GM18951 (cell line): ENCODE data around the gene KRTAP10-5.
"Not testable (repeated sequence)": the region's sequence is repeated elsewhere in the genome, so short reads cannot be mapped to it uniquely, and the experiment has no call there.

Experiments
- POLR2A ChIP-seq: IDR thresholded peaks from 4 replicates; pipeline ENCODE4 v1.6.1; 2011; ENCODE audit warnings: mild to moderate bottlenecking; ENCODE audit not compliant: insufficient read length, insufficient read depth; ENCODE audit errors: extremely low read depth
- in situ Hi-C: fragments of 300-500 bp; cut with MboI; formaldehyde crosslinking; loops from one replicate; pipeline ENCODE4 v1.12.0; 2022; ENCODE audit warnings: low sequenced_read_pairs, mixed read lengths, inconsistent platforms; ENCODE audit not compliant: unreplicated experiment

The KRTAP10-5 gene, protein sequence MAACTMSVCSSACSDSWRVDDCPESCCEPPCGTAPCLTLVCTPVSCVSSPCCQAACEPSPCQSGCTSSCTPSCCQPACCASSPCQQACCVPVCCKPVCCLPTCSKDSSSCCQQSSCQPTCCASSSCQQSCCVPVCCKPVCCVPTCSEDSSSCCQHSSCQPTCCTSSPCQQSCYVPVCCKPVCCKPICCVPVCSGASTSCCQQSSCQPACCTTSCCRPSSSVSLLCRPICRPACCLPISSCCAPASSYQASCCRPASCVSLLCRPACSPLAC

DNA sequence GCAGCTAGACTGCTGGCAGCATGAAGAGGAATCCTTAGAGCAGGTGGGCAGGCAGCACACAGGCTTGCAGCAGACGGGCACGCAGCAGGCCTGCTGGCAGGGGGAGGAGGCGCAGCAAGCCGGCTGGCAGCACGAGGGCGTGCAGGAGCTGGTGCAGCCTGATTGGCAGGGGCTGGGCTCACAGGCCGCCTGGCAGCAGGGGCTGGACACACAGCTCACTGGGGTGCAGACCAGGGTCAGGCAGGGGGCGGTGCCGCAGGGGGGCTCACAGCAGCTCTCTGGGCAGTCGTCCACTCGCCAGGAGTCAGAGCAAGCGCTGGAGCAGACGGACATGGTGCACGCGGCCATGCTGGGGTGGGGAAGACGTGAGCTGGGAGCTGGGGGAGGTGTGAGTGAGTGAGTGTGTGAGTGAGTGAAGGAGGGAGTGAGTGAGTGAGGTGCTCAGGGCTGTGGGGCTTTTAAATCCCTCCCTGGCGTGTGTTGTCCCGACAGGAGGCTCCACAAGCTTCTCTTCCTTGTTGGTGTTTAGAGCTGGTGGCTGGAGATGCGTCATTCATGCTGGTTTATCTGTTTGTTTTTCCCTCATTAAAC lies at the start of gene KRTAP10-5:
KRTAP10-5 (minus strand) TSS at position 374 of the 591 bp plus-strand sequence; CDS start at position 348, 26 bp downstream.
- in situ Hi-C loops, result not testable (repeated sequence)

DNA sequence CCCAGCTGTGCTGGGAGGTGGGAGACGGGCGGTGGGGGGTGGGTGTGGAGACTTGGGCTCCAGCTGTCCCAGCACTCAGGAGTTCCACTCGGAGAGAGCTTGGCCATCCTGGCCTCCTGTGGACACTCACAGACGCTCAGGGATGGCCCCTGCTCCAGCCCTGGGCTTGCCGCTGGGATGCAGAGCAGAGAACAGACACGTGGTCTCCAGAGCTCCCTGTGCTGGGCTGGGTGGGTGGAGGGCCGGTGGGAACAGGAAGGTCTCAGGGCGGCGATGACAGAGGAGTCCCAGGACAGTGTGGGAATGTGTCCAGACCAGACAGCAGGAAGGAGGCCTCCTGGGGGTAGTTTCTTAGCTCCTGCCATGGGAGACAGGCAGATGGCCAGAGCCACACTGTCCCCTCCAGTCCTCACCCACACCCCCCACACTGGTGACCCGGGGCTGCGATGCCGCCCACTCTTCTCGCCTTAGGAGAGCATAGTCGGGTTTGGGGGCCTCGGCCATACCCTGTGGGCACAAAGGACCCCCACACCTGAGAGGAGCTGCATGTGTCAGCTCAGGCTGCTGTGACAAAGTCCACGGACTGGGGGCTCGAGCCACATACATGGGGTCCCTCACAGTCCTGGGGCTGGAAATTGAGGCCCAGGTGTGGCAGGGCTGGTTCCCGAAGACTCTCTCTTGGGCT lies 48.4 kb upstream of the KRTAP10-5 start:
- in situ Hi-C loops, result no loop called here

DNA sequence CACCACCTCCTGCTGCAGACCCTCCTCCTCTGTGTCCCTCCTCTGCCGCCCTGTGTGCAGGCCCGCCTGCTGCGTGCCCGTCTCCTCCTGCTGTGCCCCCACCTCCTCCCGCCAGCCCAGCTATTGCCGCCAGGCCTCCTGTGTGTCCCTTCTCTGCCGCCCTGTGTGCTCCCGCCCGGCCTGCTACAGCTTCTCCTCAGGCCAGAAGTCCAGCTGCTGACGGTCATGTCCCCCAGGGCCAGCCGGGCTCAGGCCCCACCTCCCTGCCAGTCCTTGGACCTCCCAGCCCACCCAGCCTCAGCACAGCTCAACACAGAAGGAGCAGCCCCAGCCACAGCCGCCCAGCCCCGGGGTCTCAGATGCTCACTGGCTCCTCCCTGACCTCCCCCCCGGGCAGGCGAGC lies 47.4 kb upstream of the KRTAP10-5 start:
- in situ Hi-C loops, result not testable (repeated sequence)

More for the DNA sequence above, 48.4 kb upstream of the KRTAP10-5 start:
- TF ChIP-seq POLR2A, result no peak

DNA sequence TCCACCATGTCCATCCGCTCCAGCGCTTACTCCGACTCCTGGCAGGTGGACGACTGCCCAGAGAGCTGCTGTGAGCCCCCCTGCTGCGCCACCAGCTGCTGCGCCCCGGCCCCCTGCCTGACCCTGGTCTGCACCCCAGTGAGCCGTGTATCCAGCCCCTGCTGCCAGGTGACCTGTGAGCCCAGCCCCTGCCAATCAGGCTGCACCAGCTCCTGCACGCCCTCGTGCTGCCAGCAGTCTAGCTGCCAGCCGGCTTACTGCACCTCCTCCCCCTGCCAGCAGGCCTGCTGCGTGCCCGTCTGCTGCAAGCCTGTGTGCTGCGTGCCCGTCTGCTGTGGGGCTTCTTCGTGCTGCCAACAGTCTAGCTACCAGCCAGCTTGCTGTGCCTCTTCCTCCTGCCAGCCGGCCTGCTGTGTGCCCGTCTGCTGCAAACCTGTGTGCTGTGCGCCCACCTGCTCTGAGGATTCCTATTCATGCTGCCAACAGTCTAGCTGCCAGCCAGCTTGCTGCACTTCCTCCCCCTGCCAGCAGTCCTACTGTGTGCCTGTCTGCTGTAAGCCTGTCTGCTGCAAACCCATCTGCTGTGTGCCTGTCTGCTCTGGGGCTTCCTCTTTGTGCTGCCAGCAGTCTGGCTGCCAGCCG lies 46.9 kb upstream of the KRTAP10-5 start:
- in situ Hi-C loops, result not testable (repeated sequence)

DNA sequence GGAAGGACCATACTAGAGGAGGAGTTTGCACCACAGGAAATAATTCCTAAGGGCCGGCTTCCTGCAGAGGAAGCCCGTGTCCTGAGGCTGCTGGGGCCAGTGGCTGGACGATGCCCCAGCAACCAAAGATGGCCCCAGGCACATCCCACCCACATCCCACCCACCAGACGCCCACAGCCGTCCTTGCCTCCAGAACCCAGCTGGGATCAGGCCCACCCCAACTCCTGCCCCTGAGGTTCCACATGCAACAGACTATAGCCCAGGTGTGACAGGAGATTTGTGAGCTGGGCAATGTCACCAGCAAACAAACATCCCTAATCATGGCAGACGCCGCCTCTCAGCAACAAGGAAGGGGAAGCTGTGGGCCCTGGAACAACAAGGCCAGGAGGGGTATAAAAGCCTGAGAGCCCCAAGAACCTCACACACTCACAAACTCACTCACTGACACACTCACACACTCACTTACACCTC lies 46.3 kb upstream of the KRTAP10-5 start, which contains the start of gene KRTAP10-9:
KRTAP10-9 (plus strand) TSS at position 421 of the 471 bp plus-strand sequence. CDS start 79 bp downstream, outside the sequence.
- in situ Hi-C loops, result no loop called here
- TF ChIP-seq POLR2A, result no peak

DNA sequence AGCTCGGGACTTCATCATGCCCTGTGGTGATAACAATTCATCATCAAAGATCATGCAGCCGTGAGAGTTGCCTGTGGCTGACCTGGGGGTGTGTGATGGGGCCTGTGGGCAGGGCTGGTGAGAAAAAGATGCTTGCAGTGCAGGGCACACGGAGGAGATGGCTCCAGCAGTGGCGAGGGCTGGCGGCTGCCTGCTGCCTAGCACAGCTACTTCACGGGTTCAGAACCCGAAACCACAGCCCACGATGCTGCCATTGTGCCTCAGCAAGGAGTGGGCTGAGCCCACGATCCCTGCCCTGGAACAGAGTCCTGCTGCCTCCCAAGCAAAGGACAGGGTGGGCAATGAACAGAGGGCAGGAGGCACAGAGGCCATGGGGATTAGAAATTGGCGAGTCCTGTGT lies 45.9 kb upstream of the KRTAP10-5 start:
- in situ Hi-C loops, result no loop called here
- TF ChIP-seq POLR2A, result no peak

DNA sequence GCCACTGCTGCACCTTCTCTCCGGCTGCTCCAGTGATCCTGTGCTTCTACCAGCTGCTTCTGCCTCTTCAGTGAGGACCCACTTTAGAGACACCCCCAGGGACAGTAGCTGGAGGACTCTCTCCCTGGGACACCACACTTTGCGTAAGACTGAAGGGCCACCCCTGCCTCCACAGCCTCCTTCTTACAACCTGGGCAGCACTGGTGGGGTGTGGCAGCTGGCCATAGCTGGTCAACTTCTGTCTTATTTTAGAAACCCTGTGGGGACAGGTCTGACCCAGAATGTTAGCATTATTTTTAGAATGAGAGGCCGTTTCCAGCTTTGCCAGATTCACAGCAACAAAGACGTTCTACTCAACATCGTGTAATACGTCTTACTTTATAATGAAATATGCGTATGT lies 45.4 kb upstream of the KRTAP10-5 start:
- in situ Hi-C loops, result no loop called here
- no peak for TF ChIP-seq POLR2A

DNA sequence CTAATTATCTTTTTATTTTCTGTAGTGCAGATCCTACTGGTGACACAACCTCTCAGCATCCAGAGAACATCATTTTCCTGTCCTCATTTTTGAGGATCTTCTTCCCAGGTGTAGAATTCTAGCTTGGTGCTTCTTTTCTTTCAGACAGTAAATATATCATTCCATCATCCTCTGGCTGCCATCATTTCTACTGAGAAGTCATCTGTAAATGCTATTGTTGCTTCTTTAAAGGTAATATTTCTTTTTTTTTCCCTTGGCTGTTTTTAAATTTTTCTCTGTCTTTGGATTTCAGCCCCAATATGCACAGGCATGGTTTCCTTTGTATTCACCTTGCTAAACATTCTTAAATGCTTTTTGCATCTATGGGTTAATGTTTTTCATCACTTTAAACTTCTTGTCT lies 43.2 kb upstream of the KRTAP10-5 start:
- in situ Hi-C loops, result no loop called here
- no peak for TF ChIP-seq POLR2A

DNA sequence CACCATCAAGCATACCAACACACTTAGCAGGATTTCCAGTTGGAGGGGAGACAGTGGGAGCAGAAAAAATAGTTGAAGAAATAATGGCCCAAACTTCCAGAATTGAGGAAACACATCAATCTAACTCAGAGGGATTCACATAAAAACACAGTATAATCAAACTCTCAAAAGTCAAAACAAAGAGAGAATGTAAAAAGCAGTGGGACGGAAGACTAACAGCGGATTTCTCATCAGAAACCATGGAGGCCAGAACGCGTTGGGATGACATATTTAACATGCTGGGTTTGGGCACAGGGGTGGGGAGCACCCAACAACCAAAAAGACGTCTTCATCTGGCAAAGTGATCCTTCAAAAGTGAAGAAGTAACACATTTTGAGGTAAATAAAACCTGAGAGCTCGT lies 39.5 kb upstream of the KRTAP10-5 start:
- in situ Hi-C loops, result no loop called here
- TF ChIP-seq POLR2A, result no peak

DNA sequence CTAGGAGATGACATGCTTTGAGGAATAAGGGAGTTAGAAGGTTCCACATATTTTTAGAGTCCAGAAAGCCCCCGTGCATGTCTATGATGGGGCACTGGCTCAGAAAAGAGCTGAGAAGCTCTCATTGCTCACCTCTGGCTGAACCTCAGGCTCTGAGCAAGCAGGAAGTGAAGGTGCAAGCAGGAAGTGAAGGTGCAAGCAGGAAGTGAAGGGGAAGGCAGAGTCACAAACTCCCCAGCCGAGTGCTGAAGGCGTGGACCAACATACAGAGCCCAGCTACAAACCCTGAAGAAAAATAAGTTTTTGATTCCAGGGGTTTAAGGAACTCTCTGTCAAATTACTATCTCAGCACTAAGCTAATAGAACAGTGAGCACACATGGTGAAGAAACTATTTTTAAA lies 38.5 kb upstream of the KRTAP10-5 start:
- in situ Hi-C loops, result no loop called here
- TF ChIP-seq POLR2A, result no peak

DNA sequence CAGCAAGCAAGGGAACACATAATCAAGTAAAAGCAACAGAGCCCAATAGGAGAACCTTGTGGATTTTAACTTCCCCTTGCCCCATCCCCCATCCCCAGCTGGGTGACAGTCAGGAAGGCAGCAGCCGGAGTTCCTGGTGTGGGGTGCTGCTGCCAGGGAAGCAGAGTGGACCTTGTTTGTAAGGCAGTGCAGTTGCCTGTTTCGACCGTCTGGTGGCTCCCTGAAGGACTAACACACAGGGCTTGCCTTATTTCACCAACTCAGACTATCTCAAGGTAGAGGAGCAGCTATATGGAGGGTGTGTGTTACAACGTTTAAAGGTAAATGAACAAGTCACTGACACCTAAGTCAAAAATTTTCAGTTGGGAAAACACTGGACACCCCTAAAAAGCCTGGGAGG lies 38.1 kb upstream of the KRTAP10-5 start:
- no peak for TF ChIP-seq POLR2A
- in situ Hi-C loops, result no loop called here

DNA sequence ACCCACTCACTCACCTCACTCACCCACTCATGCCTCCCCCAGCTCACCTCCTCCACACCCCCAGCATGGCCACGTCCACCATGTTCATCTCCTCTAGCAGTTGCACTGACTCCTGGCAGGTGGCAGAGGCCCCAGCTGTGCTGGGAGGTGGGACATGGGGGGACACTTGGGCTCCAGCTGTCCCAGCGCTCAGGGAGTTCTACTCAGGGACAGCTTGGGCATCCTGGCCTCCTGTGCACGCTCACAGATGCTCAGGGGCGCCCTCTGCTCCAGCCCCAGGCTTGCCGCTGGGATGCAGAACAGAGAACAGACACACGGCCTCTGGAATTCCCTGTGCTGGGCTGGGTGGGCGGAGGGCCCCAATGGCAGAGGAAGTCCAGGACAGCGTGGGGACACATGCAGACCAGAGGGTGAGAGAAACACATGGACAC lies 36.7 kb upstream of the KRTAP10-5 start:
- TF ChIP-seq POLR2A, result no peak
- in situ Hi-C loops, result no loop called here

DNA sequence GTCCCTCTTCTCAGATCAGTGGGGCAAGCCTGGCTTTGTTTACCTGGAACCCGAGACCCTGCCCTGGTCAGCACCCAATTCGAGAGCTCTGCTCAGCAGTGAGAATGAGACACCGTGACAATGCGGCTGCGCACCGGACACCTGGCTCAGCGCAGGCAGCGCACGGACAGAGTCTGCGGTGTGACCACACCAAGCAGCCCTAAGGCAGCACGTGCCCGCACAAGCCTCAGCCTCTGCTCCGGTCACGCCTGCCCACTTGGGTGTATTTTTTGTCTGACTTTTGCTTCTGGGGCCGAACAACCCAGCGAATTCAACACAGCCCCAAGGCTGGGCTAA lies 36.2 kb upstream of the KRTAP10-5 start:
- in situ Hi-C loops, result no loop called here
- TF ChIP-seq POLR2A, result no peak

DNA sequence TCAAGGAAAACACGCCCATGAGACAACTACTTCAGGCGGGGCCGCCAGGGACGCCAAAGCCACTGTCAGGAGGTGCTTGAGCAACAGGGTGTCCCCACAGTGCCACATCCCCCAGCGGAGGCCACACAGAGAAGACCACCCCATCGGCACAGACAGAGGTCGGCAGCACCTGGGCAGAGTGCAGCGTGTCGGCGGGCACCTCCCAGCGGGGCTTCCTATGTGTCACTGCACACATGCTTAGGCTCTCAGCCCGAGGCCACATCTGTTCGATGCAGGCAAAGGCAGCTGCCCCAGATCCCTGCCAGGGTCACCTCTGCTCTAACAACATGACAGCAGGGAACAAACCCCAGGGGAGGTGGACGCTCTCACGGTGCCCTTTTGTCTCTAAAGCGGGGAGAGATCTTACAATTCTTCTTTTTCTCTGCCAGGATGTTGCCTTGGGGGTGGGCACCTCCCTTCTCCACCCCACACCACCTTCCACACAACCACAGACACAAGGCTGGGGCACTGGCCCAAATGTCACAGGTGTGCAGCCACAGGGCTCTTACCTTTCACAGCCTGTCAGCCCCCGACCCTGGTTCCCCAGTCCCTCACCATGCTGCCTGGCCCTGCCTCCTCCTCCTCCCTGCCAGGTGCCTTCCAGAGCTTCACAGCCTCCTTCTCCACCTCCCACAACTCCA lies 35.6 kb upstream of the KRTAP10-5 start:
- no peak for TF ChIP-seq POLR2A
- in situ Hi-C loops, result no loop called here
